PC-3 (cell line): ENCODE data around the gene PANK1. TPM values are rescaled to one million over a fixed set of nuclear protein-coding genes. Genes with fewer than 3 reads are reported as not detected.

Experiments used
- ATAC-seq: fragments of 200-7000 bp; cut with Tn5 transposase; 2 replicates; pipeline ENCODE4 v1.9.1; 2020; ENCODE audit warnings: mild to moderate bottlenecking, moderate library complexity
- BruUV-seq: library from RNA; stranded (reverse); fragments of 400-500 nt; replicated peaks from 2 replicates; lab custom pipeline; 2021; lab: Mats Ljungman, UMichigan
- CTCF ChIA-PET: fragments of 300-600 bp; sonication (Branson Sonifier 250); formaldehyde crosslinking; loops from one replicate; lab custom pipeline; 2022; ENCODE audit warnings: antibody characterized with exemption; lab: Charles Lee
- POLR2A ChIA-PET: fragments of 300-600 bp; sonication (Branson Sonifier 250); formaldehyde crosslinking; loops from one replicate; lab custom pipeline; 2022; ENCODE audit warnings: antibody characterized with exemption; ENCODE audit not compliant: unreplicated experiment; lab: Charles Lee
- DNase-seq: peaks from one replicate; pipeline ENCODE4 v3.0.0-alpha.2; 2015
- H2AFZ ChIP-seq: fragments of 300-600 bp; sonication (generic); 2 replicates; pipeline ENCODE4 v1.6.0; 2016; ENCODE audit warnings: antibody characterized with exemption, low read length
- H3F3A ChIP-seq: fragments of 300-600 bp; sonication (generic); one replicate; pipeline ENCODE4 v1.6.0; 2017; ENCODE audit warnings: antibody characterized with exemption, low read length, control low read depth, mild to moderate bottlenecking; ENCODE audit not compliant: unreplicated experiment
- H3K27ac ChIP-seq: fragments of 300-600 bp; sonication (generic); 2 replicates; pipeline ENCODE4 v1.5.1; 2016; ENCODE audit warnings: mild to moderate bottlenecking, low read length
- H3K27me3 ChIP-seq: fragments of 300-600 bp; sonication (generic); 2 replicates; pipeline ENCODE4 v1.6.1; 2016; ENCODE audit warnings: low read length, mixed read lengths
- H3K36me3 ChIP-seq: fragments of 300-600 bp; sonication (generic); 2 replicates; pipeline ENCODE4 v1.6.1; 2016; ENCODE audit warnings: low read depth, mixed run types, low read length, mixed read lengths
- H3K4me1 ChIP-seq: fragments of 300-600 bp; sonication (generic); 2 replicates; pipeline ENCODE4 v1.5.1; 2016; ENCODE audit warnings: low read length; ENCODE audit not compliant: insufficient read depth
- H3K4me2 ChIP-seq: fragments of 300-600 bp; sonication (generic); 2 replicates; pipeline ENCODE4 v1.6.0; 2016; ENCODE audit warnings: low read length
- H3K4me3 ChIP-seq: fragments of 300-600 bp; sonication (generic); 2 replicates; pipeline ENCODE4 v1.5.1; 2016; ENCODE audit warnings: mild to moderate bottlenecking, low read length, mixed read lengths
- H3K79me2 ChIP-seq: fragments of 300-600 bp; sonication (generic); 2 replicates; pipeline ENCODE4 v1.6.1; 2017; ENCODE audit warnings: low read length, mixed read lengths
- H3K9ac ChIP-seq: fragments of 300-600 bp; sonication (generic); 2 replicates; pipeline ENCODE4 v1.6.0; 2016; ENCODE audit warnings: mild to moderate bottlenecking, low read length
- H3K9me2 ChIP-seq: fragments of 300-600 bp; sonication (generic); replicated peaks from 2 replicates; pipeline ENCODE4 v1.6.1; 2016; ENCODE audit warnings: mixed run types, low read length, mixed read lengths
- H3K9me3 ChIP-seq: fragments of 300-600 bp; sonication (generic); 2 replicates; pipeline ENCODE4 v1.6.1; 2016; ENCODE audit warnings: low read length, mixed read lengths
- H4K20me1 ChIP-seq: fragments of 300-600 bp; sonication (generic); 2 replicates; pipeline ENCODE4 v1.6.1; 2016; ENCODE audit warnings: low read length, mixed read lengths
- CTCF ChIP-seq: fragments of 300-600 bp; sonication (generic); conservative IDR thresholded peaks from 2 replicates; pipeline ENCODE4 v1.5.1; 2017; ENCODE audit warnings: antibody characterized with exemption, low read depth, mild to moderate bottlenecking, low read length
- EZH2 ChIP-seq: fragments of 300-600 bp; sonication (generic); IDR thresholded peaks from one replicate; pipeline ENCODE4 v1.6.1; 2017; ENCODE audit warnings: antibody characterized with exemption, mild to moderate bottlenecking, low read length; ENCODE audit not compliant: unreplicated experiment
- EZH2phosphoT487 ChIP-seq: fragments of 300-600 bp; sonication (generic); IDR thresholded peaks from 2 replicates; pipeline ENCODE4 v1.6.1; 2018; ENCODE audit warnings: mild to moderate bottlenecking, antibody characterized with exemption, low read length, borderline replicate concordance
- intact Hi-C: fragments of 100-400 bp; cut with micrococcal nuclease; formaldehyde crosslinking; loops from 2 replicates; pipeline ENCODE4 v1.9.0; 2023
- total RNA-seq: library from RNA; depleted of rRNA; stranded (reverse); fragments of >200 nt; gene quantifications from 2 replicates; pipeline ENCODE4 v1.2.3, GENCODE V29; 2014

Gene PANK1
- total RNA-seq, 1 experiment from 2014 or later = 3.9 TPM

- POLR2A ChIA-PET = no interaction called here
- Histone ChIP-seq H3F3A (no peaks in the 10 kb centered on the region), H3K36me3 (no peaks in the 10 kb centered on the region), H3K27ac (no peak overlapping the region), H3K27me3 (no peaks in the 10 kb centered on the region), H3K9ac (no peak overlapping the region), H3K4me2 (no peak overlapping the region), H3K79me2 (no peaks in the 10 kb centered on the region), H3K9me3 (no peaks in the 10 kb centered on the region), H4K20me1 (no peaks in the 10 kb centered on the region), H3K9me2 (no peaks in the 10 kb centered on the region), H2AFZ (no peak overlapping the region), H3K4me1 (no peaks in the 10 kb centered on the region), H3K4me3 (no peak overlapping the region)
- intact Hi-C loops = no loop called here
- DNase-seq (no peak), ATAC-seq (no peak)
- TF ChIP-seq EZH2 (no peak), EZH2phosphoT487 (no peak)
- no TSS peak for BruUV-seq
- CTCF ChIA-PET = no interaction called here
Measured at GRCh38 chr10:89683883-89684282, 38.8 kb upstream of the PANK1 start.

GRCh38 chr10:89679986-89680385 lies 34.9 kb upstream of the PANK1 start:
- TF ChIP-seq EZH2phosphoT487 = no peak
- no peak for TF ChIP-seq CTCF
- no peak for TF ChIP-seq EZH2
- no peak for ATAC-seq
- Histone ChIP-seq H3K4me1 (no peaks in the 10 kb centered on the region), H3F3A (no peaks in the 10 kb centered on the region), H3K36me3 (no peaks in the 10 kb centered on the region), H2AFZ (no peak overlapping the region), H3K9me2 (no peaks in the 10 kb centered on the region), H3K9ac (no peak overlapping the region), H3K27ac (no peak overlapping the region), H3K27me3 (no peaks in the 10 kb centered on the region), H3K4me2 (no peak overlapping the region), H4K20me1 (no peaks in the 10 kb centered on the region), H3K79me2 (no peaks in the 10 kb centered on the region), H3K4me3 (no peak overlapping the region), H3K9me3 (no peaks in the 10 kb centered on the region)
- CTCF ChIA-PET = no interaction called here
- DNase-seq = no peak
- POLR2A ChIA-PET = no interaction called here
- intact Hi-C loops = no loop called here
- no TSS peak for BruUV-seq

GRCh38 chr10:89677341-89677740 lies 32.3 kb upstream of the PANK1 start:
- Histone ChIP-seq H3K4me1 (no peaks in the 10 kb centered on the region), H3K27ac (no peak overlapping the region), H3K79me2 (no peaks in the 10 kb centered on the region), H3K4me3 (no peak overlapping the region), H3K9ac (no peak overlapping the region), H3K9me2 (no peaks in the 10 kb centered on the region), H3F3A (no peaks in the 10 kb centered on the region), H3K36me3 (no peaks in the 10 kb centered on the region), H4K20me1 (no peaks in the 10 kb centered on the region), H3K27me3 (no peaks in the 10 kb centered on the region), H3K9me3 (no peaks in the 10 kb centered on the region), H3K4me2 (no peak overlapping the region), H2AFZ (no peak overlapping the region)
- ATAC-seq (no peak), DNase-seq (no peak)
- CTCF ChIA-PET = no interaction called here
- POLR2A ChIA-PET = no interaction called here
- intact Hi-C loops = no loop called here
- no peak for TF ChIP-seq CTCF
- TF ChIP-seq EZH2phosphoT487 = no peak
- no peak for TF ChIP-seq EZH2
- no TSS peak for BruUV-seq
